GM21423 (cell line): ENCODE measurements around the gene OR8B4.
"Not testable (repeated sequence)": the region's sequence is repeated elsewhere in the genome, so short reads cannot be mapped to it uniquely, and the experiment has no call there.

Experiments used
- ATAC-seq: cut with Tn5 transposase; IDR thresholded peaks from one replicate; pipeline ENCODE4 v1.9.1; 2021; ENCODE audit warnings: mild to moderate bottlenecking, moderate library complexity; ENCODE audit not compliant: unreplicated experiment

The OR8B4 gene, protein sequence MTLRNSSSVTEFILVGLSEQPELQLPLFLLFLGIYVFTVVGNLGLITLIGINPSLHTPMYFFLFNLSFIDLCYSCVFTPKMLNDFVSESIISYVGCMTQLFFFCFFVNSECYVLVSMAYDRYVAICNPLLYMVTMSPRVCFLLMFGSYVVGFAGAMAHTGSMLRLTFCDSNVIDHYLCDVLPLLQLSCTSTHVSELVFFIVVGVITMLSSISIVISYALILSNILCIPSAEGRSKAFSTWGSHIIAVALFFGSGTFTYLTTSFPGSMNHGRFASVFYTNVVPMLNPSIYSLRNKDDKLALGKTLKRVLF

DNA sequence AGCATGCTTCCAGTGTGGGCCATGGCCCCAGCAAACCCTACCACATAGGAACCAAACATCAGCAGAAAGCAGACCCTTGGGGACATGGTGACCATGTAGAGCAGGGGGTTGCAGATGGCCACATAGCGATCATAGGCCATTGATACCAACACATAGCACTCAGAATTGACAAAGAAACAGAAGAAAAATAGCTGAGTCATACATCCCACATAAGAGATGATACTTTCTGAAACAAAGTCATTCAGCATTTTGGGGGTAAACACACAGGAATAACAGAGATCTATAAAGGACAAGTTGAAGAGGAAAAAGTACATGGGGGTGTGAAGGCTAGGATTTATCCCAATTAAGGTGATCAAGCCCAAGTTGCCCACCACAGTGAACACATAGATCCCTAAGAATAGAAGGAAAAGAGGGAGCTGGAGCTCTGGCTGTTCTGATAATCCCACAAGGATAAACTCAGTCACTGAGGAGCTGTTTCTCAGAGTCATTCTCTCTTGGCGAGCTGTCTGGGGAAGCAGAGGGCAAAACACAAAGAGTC, at the start of gene OR8B4:
Gene OR8B4 (minus strand): TSS at position 488 of the 538 bp plus-strand sequence. CDS start 0 bp downstream, at position 488.
- no peak for ATAC-seq

DNA sequence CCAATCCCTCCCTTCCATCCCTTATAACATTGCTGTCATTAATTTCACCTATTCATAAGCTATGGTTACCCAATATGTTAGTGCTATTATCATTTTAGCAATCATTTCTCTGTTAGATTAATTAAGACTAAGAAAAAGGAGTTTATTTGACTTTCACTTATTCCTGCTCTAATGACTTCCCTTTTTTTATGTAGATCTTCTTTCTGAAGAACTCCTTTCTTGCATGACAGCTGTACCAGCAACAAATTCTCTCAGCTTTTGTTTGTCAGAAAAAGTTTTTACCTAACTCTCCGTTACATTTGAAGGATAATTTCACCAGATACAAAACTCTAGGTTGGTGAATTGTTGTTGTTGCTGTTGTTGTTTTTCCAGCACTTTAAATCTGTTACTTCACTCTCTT, 49.4 kb upstream of the OR8B4 start:
- ATAC-seq: no peak

DNA sequence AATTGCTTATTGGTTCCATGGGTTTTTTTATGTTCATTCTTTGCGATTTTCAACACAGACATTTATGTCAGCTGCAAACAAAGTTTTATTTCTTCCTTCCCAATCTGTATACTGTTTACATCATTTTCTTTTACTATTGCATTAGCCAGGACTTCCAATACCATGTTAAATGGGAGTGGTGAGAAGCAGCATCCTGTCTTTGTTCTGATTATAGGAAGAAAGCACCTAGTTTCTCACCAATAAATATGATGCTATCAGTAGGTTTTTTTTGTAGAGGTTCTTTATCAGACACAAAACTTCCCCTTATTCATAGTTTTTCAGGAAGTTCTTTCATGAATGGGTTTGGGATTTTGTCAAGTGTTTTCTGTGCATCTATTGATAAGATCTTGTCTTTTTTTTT, 48.8 kb upstream of the OR8B4 start:
- no peak for ATAC-seq

DNA sequence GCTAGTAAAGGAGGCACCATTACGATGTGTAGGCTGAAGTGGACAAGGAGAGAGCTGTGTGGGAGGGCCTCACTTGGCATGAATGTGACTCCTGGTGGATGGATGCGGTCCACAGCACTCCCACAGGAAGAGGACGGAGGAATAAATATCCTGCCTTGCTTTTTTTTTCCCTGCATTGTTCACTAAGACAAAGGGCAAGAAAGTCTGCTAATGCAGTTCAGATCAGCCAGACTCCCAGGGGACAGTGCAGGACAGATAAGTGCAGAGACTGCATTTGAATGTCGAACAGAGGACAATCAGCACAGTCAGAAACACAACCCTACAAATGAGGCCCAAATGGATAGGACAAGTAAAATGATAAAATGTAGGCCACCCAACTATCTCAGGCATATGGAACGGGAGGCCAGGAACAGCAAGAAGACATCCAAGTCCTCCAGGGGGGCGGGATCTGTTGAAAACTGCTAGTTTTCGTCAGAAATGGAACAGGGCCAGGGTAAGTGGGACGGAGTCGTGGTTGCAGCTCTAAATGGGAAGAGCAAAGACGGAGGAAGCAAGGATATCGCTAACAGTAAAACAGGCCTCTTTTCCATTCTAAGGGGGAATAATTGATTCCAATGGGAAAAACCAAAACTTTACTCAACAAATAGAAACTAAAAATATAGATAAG, 46.0 kb upstream of the OR8B4 start:
- no peak for ATAC-seq

DNA sequence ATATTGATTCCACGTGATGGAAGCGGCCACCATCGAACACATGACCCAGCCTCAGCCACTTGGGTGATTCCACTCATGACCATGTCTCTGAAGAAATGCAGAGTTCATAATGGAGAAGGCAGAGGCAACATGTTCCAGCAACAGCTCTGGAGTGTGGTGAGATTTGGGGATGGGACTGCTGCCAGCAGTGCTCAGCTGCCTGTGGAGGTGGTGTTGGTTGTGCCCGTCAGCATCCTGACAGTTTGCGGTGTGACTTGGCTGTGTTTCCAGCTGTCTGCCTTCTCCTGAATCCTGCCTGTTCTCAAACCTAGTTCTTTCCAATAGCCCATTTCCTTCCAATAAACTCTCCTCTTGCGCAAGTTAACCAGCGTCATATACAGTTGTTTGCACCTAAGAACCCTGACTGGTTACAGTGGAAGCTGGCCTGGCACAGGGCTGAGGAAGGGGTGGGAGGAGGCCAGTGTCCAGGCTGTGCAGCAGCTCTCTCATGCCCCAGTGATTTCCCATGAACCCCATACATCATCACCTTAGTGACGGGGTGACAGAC, 42.8 kb upstream of the OR8B4 start:
- no peak for ATAC-seq

DNA sequence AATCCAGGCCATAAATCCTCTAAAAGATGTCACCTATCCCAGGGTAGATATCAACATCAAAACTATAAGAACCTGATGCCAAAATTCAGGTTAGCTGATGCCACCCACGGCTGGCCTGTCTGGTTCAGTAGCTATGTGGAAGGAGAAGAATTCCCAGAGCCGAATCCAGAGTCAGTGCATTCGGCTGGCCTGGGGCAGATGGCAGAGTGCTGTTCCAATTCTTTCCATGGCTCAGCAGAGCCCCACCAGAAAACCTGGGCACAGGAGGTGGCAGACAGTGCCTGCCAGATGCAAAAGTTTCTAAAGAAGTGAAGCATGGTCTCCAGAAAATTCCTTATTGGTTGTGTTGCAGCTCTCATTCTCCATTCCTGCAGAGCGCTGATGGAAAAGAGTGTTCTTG, 40.7 kb upstream of the OR8B4 start:
- no peak for ATAC-seq

DNA sequence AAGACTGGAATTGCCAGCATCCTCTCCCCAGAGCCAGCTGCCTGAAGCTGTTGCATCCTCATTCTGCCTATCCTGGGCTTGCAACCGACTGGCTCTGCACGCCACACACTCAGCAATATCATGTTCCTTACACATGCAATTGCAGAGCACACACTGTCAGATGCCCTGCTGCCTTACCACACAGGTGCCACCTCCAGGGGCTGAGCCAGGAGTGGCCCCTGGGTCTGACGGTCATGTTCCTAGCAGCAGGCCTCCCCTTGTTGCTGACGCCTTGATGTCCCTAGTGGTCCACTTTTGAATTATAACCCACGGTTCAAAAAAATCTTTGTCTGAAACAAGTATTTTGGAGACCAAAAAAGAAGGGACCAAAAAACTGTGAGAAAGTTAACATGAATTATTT, 39.3 kb upstream of the OR8B4 start:
- ATAC-seq: no peak

DNA sequence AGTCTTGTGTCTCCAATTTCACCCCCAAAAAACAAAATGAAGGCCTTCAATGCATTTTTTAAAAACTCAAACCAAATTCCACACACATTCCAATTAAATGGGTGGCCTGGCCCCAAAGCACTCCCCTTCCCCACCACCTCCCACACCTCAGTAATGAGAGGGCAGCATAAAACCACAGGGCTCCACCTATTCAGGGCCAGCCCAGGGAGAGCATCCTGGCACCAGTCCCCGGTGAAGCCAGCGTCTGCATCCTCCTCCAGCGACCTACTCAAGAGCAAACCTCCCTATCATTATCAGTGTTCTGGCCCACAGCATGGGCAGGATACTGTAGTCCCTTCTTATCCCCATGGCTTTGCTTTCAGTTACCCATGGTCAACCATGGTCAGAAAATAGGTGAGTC, 38.7 kb upstream of the OR8B4 start:
- ATAC-seq: no peak

DNA sequence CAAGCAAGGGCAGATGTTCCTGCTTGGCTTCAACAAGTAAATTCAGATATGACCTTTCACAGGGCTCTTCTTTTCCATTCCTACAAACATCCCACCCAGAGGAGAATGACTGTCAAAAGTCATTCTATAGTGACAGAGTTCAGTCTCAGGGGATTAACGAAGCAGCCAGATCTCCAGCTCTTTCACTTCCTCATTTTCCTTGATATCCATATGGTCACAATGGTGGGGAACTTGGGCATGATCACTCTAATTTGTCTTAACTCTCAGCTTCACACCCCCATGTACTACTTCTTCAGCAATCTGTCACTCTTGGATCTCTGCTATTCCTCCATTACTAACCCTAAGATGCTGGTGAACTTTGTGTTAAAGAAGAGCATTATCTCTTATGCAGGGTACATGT, 35.8 kb upstream of the OR8B4 start:
- ATAC-seq: no peak

DNA sequence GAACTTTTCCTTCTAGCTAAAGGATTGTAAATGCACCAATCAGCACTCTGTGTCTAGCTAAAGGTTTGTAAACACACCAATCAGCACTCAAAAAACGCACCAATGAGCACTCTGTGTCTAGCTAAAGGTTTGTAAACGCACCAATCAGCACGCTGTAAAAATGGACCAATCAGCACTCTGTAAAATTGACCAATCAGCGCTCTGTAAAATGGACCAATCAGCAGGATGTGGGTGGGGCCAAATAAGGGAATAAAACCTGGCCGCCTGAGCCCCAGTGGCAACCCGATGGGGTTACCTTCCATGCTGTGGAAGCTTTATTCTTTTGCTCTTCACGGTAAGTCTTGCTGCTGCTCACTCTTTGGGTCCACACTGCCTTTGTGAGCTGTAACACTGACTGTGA, 34.7 kb upstream of the OR8B4 start:
- not testable (repeated sequence) for ATAC-seq

DNA sequence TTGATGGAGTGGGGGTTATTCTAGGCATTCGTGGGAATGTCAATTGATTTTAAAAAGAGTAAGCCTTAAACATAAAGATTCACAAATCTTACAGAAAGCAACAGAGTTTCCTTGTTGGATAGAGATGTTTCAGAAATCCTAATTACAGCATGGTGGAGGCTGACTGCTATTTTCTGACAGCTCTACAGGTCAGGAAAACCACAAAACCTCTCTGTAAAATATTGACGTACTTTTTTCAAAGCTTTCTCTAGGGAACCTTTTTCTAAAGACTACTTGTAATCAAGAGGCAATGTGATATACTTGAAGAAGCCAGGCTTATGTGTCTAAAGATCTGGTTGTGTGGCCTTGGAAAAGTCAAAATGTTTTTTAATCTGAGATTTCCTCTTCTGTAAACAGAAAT, 29.9 kb upstream of the OR8B4 start:
- peak; percentile 48 for ATAC-seq

DNA sequence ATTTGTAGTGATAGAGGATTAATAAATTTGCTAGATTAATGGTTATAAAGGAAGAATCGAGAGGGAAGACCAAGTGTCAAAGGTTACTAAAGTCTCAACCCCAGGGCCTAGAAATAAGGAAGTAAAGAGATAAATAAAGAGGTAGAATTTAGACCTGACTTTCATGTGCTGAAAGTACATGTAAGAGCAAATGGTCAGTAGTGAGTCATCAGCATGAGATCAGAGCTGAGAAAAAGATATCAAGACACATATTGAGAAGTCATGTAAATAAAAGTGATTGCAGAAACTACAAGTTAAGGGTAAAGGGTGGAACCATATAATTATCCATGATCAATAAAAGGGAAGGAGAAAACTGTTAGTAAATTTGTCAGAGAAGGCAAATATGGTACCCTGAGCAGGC, 22.2 kb upstream of the OR8B4 start:
- no peak for ATAC-seq

DNA sequence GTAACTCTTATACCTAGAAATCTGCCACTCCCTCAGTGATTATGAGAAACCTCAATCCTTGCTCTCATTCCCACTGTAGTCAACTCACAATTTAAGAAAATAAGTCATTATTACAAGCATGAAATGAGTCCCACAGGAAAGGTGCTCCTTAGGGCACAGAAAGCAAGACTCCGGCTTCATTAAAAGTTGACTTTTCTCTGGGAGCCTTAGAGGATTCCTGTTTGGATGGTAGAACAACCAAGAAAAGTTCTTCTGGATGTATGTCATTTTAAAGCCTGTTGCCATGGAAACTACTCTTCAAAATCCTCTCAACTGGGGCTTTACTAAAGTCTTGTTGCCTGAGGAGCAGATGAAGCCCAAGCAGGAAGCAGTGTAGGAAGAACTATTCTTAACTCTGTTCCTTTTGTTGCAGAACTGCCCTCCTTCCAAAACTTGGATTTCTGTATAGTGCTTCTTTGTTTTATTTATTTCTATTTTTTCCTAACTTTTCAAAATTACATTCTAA, 21.0 kb upstream of the OR8B4 start, which contains the start of gene OR8B8:
Gene OR8B8 (minus strand): TSS at position 51 of the 505 bp plus-strand sequence. CDS start 4,611 bp downstream, outside the sequence.
- no peak for ATAC-seq

DNA sequence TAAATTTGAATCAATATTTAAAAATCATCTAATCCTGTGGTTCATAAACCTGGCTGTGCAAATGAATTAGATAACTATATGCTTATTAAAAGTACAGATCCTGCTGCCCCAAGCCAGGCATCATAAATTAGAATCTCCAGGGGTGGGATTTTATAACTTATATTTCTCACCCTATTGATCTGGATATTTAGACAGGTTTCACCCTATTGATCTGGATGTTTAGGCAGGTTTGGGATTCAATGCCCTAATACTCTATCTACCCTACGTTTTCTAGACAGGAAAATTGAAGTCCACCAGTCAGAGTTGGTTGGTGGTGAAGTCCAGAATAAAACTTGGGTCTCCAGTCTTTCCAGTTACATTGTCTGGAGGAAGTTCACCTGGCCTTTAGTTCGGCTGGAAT, 18.2 kb upstream of the OR8B4 start:
- no peak for ATAC-seq

DNA sequence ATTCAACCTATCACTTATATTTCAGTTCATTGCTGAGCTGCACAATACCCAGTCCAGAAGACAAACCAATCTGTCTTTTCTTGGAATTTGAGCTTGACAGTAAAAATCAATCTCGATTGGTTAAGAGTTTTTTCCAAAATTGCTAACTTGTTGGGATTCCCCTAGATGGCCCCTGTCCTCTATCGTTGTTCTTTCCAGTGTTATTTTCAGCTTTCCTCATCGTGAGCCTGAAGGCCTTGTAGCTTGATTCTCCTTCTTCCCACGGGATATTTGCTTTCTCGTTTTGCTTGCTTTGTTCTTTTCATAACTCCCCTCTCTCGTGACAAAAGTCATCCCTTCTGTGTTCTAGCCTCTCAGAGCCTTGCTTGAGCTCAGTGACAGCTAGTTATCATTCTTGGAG, 17.8 kb upstream of the OR8B4 start:
- no peak for ATAC-seq

DNA sequence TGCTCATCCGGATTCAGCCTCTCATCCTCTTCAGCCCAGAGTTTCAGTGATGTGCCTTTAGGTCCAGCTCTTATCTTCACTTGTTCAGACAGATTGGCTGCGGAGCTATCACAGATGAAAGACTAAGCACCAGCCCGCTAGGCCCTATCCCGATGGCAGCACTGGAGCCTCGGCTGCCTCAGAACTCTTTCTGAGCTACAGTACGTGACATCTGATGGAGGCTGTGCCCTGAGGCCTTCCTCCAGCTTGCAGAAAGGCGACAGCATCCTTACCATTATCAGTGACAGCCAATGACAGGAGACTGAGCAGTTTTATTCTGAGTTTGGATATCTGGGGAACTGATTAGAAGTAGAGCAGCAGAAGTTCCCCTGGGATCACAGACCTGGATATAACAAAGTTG, 16.8 kb upstream of the OR8B4 start:
- ATAC-seq: no peak

DNA sequence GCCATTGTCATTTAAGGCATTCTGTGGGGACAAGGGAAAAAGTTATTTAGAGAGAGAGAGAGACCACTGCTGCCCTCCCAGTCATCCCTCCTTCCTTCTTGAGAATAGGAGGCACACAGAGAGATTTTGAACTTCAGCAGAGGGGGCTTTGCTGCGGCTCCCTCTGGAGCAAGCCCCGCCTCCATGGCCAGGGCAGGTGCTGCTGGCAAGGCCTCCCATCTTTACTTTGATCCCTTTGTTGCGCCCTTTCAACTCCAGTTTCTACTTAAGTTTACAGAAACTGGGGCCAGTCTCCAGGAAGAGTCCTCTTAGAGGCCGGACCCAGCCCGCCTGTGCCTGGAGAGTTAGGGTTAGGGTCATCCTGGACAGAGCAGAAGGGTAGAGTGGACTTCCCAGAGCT, 16.4 kb upstream of the OR8B4 start:
- ATAC-seq: no peak

DNA sequence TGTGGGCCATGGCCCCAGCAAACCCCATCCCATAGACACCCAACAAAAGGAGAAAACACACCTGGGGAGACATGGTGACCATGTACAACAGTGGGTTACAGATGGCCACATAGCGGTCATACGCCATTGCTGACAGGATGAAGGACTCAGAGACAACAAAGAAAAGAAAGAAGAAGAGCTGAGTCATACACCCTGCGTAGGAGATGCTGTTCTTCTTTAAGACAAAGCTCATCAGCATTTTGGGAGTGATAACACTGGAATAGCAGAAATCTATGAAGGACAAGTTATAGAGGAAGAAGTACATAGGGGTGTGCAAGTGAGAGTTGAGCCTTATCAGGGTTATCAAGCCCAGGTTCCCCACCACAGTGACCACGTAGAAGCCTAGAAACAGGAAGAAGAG, 15.9 kb upstream of the OR8B4 start:
- no peak for ATAC-seq

DNA sequence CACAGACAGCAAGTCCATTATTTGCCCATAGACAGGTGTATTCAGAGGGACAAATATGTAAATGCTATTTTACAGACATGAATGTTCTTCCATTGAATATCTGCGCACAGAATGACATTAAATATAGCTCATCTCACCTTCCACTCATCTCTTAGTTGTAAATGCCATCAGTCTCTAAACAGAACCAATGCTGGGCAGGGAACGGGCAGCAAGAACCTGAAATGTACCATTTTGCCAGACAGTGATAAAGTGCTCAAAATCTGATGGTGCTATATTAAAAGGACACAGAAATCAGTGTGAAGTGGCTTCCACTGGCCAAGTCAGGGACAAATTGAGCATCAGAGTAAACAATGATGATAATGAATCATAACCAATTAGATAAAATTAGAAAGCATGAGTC, 10.0 kb upstream of the OR8B4 start:
- ATAC-seq: no peak

DNA sequence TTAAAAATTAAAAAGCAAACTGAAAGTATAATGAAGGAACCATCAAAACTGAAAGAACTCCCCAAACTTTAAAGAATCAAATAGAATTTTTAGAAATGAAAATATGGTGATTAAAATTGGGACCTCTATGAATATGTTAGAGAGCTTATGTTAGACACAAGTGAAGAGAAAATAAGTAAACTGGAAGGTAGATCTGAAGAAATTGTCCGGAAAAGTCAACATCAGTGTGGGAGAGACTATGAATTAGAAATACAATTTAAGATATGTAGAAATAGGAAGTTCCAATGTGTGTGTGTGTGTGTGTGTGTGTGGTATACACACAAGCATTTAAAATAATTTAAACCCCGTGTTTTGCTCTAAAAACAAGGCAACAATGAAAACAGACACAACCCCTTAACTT, 4.9 kb upstream of the OR8B4 start:
- ATAC-seq: no peak

DNA sequence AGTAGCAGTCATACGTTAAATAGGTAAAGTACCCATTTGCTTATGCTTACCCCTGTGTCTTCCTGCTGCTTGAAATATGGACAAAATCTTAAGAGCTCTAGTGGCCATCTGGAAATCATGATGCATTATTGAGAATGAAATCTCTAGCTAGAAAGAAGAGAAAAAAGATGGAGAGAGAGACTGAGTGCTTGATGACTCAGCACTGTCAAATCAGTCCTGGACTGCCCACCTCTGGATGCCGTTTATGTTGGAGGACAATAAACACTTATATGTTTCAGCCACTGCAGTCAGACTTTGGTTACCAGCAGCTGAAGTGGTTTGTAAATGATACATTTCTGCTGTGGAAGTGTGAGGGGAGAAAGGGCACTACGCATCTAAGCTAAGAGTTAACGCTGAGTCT, 3.6 kb downstream of the OR8B4 start:
- no peak for ATAC-seq

DNA sequence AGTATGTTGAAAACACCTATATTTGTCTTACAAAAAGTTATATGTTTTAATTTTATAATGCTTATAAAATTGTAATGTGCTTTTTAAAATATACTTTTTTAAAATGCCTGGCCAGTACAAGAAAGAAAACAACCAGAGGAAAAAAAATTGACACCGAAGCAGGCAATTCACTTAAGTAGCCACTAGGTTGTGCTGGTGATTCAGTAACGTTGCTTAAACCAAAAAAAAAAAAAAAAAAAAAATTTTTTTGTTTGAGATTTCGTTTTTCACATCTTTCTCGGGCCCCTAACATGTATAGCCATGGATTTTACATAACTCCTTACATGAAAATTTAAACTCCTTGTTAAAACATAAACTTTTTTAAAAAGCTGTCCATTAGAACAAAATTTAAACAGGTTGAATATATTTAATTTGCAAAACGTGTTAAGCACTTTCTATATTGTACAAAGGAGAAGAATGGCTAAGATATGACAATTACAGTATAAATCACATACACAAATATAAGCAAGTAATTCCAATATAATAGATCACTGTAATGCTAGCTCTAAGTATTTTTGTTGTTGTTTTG, 9.2 kb downstream of the OR8B4 start:
- ATAC-seq: no peak
